PC-9 (cell line): ENCODE data around the gene CDHR5.

Source experiments
- EZH2 ChIP-seq: fragments of 200-600 bp; sonication (generic); IDR thresholded peaks from 2 replicates; pipeline ENCODE4 v1.8.0; 2017; ENCODE audit warnings: antibody characterized with exemption, low read depth
- TF ChIP-seq, protein P1 (sequence below): fragments of 200-600 bp; sonication (generic); conservative IDR thresholded peaks from 2 replicates; pipeline ENCODE4 v1.6.1; 2017; ENCODE audit warnings: mixed run types, antibody characterized with exemption, mild to moderate bottlenecking, moderate library complexity

DNA sequence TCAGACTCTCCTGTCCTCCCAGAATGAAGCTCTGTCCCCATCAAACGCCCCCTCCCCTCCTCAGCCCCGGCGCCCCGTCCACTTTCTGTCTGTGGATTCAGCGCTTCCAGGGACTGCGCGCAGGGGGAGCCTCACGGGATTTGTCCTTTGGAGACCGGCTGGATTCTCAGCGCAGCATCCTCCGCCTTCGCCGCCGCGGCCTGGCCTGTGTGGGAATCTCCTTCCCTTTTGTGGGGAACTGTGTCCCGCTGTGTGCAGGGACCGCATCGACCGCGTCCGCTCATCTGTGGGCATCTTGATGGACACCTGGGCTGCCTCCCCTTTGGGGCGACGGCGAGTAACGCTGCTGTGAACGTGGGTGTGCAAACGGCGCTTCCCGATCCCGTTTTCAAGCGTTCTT is 3.3 kb upstream of the CDHR5 start:
- TF ChIP-seq, protein P1, sequence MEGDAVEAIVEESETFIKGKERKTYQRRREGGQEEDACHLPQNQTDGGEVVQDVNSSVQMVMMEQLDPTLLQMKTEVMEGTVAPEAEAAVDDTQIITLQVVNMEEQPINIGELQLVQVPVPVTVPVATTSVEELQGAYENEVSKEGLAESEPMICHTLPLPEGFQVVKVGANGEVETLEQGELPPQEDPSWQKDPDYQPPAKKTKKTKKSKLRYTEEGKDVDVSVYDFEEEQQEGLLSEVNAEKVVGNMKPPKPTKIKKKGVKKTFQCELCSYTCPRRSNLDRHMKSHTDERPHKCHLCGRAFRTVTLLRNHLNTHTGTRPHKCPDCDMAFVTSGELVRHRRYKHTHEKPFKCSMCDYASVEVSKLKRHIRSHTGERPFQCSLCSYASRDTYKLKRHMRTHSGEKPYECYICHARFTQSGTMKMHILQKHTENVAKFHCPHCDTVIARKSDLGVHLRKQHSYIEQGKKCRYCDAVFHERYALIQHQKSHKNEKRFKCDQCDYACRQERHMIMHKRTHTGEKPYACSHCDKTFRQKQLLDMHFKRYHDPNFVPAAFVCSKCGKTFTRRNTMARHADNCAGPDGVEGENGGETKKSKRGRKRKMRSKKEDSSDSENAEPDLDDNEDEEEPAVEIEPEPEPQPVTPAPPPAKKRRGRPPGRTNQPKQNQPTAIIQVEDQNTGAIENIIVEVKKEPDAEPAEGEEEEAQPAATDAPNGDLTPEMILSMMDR = no peak
- no peak for TF ChIP-seq EZH2
